Measurements from ENCODE around the gene GOLGA2.

GRCh38 chr9:128296340-128297220, 20.8 kb upstream of the GOLGA2 start:
- no peak for TF ChIP-seq CTCF (conservative IDR thresholded peaks at IDR 0.05; ENCODE audit: low read length)
- TF ChIP-seq EZH2phosphoT487 (IDR thresholded peaks at IDR 0.05; ENCODE audit: borderline replicate concordance, low read depth, low read length), result no peak

All from OCI-LY7 (cell line).